Activated CD4-positive, CD25-positive, alpha-beta regulatory T cell treated with anti-CD3 and anti-CD28 coated beads, Interleukin-2, amount 50 U/mL, for 16 hours (primary cell): ENCODE measurements around the gene AHDC1.

Experiments
- DNase-seq: peaks from one replicate; pipeline ENCODE4 v3.0.0-alpha.2; 2020; ENCODE audit warnings: low read depth, low spot score

Gene AHDC1

DNA sequence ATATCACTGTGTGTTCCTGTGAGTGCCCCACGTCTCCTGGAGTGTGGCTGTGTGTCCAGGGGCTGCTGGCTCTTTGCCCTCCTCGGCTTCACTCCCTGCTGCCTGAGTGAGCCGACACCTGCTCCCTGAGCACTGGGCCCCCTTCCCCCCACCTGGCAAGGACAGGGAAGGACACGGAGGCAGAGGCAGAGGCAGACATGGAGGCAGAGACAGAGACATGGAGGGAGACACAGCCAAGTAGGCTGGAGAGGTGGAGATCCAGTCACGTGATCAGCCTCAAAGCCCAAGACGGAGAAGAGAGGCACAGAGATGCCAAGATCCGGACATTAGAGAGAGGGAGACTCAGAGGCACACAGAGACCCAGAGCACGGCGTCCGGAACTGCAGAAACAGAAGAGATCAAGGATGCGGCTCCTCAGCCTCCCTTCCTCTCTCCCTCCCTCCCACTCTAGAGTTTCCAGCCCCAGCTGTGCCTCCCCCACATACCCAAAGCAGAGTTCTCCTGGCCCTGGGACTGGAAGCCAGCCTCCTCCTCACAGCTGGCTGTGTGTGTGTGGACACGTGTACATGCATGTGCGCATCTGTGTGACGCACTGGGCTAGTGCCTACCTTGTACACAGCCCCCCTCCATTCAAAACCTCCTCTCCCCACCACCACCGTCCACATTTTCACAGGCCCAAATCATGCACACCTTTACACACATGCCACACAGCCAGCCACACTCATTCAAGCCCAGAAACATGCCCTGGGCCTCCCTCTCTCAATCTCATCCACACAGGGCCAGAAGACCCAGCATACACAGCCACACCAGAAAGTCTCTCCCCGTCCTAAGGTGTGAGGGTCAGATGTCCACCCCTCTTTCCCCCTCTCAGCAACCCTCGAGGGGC is 74.9 kb downstream of the AHDC1 start:
- no peak for DNase-seq

- no peak for DNase-seq
Observed at GRCh38 chr1:27527890-27528817, 75.8 kb downstream of the AHDC1 start.

- no peak for DNase-seq
Observed at GRCh38 chr1:27527223-27527889, 76.6 kb downstream of the AHDC1 start.

- DNase-seq, result no peak
Observed at GRCh38 chr1:27526569-27527222, 77.2 kb downstream of the AHDC1 start.

DNA sequence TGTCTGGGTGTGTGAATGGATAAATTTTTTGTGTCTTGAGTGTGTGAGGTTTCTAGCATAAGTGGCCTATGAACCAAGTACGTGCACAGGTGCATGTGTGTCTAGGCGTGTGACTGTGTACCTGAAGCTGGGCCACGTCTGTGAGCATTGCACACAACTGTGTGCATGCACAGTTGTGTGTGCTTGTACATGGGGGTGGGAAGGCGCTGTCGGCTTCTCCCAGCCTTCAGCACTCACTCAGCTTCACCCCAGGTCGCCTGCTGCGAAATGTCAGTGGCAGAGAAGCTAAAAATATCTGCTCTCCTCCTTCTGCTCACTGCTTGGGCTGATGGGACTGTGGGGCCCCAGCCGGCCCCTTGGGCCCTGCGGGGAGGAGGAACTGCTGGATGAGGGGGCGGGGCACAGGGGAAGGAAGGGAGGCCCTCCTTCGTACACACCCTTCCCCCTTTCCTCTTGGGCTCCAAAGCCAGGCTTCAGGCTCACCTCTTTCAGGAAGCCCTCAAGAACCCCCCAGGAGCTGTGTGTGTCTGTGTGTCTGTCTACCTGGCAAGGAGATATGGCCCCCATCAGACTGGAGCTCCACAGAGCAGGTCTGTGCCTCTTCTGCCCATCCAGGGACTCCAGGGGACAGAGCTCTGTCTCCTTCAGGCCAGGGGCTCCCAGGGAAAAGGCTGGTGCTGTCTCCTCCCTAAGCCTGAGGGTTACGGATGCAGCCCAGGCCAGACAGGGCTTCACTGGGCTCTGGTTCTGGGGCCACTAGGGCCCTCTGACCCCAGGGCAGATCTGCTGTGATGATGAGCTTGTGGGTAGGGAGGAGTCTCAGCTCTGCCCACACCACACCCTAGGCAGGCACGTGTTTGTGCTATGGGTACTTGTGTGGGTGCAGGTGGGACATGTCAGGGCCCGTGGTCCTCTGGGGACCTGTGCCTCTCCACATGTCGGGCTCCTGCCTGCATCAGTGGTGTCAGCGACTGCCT is 78.4 kb downstream of the AHDC1 start:
- no peak for DNase-seq

GRCh38 chr1:27523337-27524020 is 80.5 kb downstream of the AHDC1 start:
- DNase-seq, result no peak

- peak; percentile 35 for DNase-seq
Observed at GRCh38 chr1:27522432-27523336, 81.3 kb downstream of the AHDC1 start.

DNA sequence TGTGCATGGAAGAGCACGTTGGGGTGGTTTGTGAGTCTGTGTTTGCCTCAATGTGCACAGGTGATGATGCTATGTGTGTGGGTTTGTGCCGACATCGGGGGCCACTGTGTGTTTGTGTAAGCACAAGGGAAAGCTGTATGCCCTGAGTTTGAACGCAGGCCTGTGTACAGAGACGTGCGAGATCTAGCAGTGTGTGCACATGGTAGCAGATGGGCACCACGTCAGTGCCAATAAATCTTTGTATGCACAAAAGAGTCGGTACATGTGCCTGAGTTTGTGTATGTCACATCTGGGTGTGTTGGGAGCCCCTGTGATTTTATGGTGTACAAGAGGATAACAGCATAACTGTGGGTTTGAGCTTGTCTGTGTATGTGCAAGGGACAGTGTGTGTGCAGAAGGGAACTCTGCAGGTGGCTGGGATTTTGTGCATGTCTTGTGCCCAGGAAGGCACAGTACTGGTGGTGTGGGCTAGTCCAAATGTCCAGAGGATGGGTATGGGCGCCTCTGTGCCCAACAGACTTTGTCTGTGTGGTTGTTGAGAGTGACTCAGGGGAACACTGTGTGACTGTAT is 82.0 kb downstream of the AHDC1 start:
- no peak for DNase-seq

DNA sequence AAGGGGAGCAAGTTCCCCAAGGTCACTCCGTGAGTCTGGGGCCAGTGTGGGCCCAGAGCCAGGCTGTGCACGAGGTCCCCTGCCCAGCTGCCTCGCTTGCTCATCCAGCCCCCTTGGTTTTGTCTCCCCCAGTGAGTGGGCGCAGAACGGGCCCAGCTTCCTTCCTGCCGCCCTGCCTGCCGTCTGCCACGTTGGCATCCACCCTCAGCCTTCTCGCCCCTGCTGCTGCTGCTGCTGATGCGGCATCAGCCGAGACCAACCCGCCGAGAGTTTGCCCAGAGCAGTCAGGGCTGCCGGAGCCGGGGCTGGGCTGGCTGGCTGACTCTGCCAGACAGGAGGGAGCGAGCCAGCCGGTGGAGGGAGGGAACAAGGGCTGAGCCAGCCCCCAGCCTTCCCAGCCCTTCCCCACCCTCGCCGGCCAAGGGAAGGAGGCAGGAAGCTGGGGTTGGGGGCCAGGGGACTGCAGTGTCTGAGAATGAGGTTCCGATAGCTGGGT is 82.6 kb downstream of the AHDC1 start:
- DNase-seq, result no peak

GRCh38 chr1:27520651-27521050 is 83.3 kb downstream of the AHDC1 start:
- DNase-seq, result no peak

DNA sequence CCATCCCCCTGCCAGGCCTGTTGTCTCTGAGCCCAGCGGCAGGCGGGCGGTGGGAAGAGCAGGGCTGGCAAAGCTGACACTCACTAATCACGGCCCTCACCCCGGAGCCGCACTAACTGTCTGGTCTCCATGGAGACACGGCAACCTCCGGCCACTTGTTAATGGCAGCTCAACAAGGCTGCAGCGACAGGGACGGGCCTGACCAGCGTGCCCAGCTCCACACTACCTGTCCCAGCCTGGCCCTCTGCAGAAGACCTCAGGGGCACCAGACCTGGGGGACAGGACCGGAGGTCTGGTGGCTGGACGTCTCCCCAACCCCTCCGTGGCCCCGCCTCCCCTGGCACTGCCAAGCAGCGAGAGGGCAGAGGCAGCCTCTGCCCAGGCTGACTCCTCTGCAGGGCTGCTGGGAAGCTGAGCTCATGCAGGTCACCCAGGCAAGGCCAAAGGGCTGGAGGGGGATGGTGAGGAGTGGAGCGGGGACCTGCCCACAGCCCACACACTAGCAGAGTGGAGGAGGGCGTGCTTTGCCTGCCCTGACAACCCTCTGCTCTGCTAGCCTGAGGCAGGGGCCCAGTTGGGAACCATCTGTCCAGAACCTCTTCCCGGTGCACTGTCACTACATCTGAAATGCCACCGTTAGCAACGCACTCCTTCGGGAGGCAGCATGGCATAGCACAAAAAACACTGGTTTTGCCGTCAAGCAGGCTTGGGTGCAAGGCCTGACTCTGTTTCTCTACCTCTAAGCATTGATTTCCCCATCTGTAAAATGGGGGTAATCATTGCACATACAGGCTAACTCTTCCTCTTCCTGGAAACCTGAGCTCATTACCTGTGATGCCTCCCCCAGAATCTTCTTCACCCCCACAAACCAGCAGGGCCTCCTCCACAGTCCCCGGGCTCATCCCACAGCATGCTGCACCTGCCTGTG is 84.3 kb downstream of the AHDC1 start:
- no peak for DNase-seq

DNA sequence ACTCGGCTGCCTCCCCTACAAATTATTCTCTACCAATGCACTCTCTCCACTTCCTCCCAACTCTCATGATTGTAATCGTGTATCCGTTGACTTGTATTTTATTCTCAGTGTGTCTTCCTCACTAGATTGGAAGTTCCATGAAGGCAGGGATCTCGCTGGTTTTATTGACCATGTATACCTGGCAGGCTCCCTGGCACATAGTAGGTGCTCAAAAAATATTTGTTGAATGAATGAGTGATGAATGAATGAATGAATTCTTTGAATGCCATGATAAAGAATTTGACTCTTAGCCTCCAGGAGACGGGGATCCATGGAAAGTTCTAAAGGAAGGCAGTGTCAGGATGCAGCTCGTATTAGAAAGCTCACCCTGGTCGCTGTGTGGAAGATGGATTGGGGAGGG is 85.1 kb downstream of the AHDC1 start:
- no peak for DNase-seq

GRCh38 chr1:27517907-27518718 is 85.8 kb downstream of the AHDC1 start:
- DNase-seq, result no peak

DNA sequence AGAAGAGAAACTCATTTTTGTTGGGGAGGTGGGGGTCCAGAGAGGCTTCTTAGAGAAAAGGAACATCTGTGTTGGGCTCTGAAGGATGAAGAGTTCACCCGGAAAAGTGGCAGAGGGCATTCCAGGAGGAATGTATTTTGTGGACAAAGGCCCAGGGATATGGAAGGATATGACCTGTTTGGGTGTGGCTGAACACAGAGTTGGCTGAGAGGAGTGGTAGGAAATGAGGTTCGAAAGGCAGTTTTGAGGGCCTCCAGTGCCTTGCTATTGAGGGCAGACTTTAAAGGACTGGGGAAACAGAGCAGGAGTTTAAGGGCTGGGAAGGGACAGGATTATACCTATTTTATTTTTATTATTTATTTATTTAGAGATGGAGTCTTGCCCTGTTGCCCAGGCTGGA is 86.6 kb downstream of the AHDC1 start:
- no peak for DNase-seq

DNA sequence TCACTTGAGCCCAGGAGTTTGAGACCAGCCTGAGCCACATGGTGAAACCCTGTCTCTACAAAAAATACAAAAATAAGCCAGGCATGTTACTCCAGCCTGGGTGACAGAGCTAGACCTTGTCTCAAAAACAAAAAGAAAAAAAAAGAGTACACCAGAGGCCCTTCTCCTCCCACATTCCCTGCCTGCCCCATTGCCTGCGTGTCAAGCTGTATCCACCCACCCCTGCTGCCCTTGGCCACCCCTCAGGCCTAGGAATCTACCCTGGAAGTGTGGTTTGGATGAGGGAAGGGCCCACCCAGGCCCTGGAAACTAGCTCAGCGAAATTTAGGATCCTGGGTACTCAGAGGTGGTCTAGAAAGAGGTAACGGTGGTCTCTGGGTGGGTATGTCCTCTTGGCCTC is 88.3 kb downstream of the AHDC1 start:
- DNase-seq, result no peak

- DNase-seq, result no peak
Observed at GRCh38 chr1:27513958-27514357, 90.0 kb downstream of the AHDC1 start.
